ENCODE results near the gene KIAA0753. TPM values are rescaled to one million over a fixed set of nuclear protein-coding genes. Genes with fewer than 3 reads are reported as not detected.

Gene KIAA0753
- total and polyA plus RNA-seq, 9 of the 15 experiments (the other 6 are each of a cell fraction or from before 2014, with no cell fraction given): 2.0 to 9.0 (median 6.9) TPM

GRCh38 chr17:6574687-6575595 lies 65.6 kb downstream of the KIAA0753 start (continued):
- no peak for TF ChIP-seq TCF15 (CRISPR knock-in tag; IDR thresholded peaks at IDR 0.05)
- TF ChIP-seq JUN (IDR thresholded peaks at IDR 0.05; ENCODE audit: borderline replicate concordance, low read depth, low read length): no peak
- no peak for TF ChIP-seq JUN (CRISPR knock-in tag; IDR thresholded peaks at IDR 0.05; ENCODE audit: borderline replicate concordance)
- no peak for TF ChIP-seq ZNF512 (tag; IDR thresholded peaks at IDR 0.05)
- peak; percentile 63 for TF ChIP-seq NFIC (IDR thresholded peaks at IDR 0.05)
- TF ChIP-seq GABPA (tag; conservative IDR thresholded peaks at IDR 0.05; ENCODE audit: low read depth): peak; percentile 41; the same call in 1 of the 2 replicates
- TF ChIP-seq YBX1 (IDR thresholded peaks at IDR 0.05): no peak
- no peak for TF ChIP-seq MYC (IDR thresholded peaks at IDR 0.05; ENCODE audit: low read depth, low read length)
- TF ChIP-seq MYC (CRISPR knock-in tag; IDR thresholded peaks at IDR 0.05; ENCODE audit: borderline replicate concordance, low read depth): no peak
- no peak for TF ChIP-seq SMAD2 (IDR thresholded peaks at IDR 0.05; ENCODE audit: low read depth, low read length)
- TF ChIP-seq SLC30A9 (CRISPR knock-in tag; IDR thresholded peaks at IDR 0.05): no peak
- peak; percentile 59; the same call in 1 of the 2 replicates for TF ChIP-seq LEF1 (IDR thresholded peaks at IDR 0.05)
- no peak for TF ChIP-seq TCF7L2 (IDR thresholded peaks at IDR 0.05; ENCODE audit: low read depth, low read length)
- TF ChIP-seq ZBTB33 (CRISPR knock-in tag; IDR thresholded peaks at IDR 0.05): no peak
- TF ChIP-seq CBFB (CRISPR knock-in tag; IDR thresholded peaks at IDR 0.05): no peak
- no peak for TF ChIP-seq IRF9 (tag; IDR thresholded peaks at IDR 0.05)
- peak in 1 of 2 experiments; percentile 67; a peak in 2 of 4 replicates for TF ChIP-seq MLLT1 (IDR thresholded peaks at IDR 0.05)
- peak; percentile 65; the same call in 1 of the 2 replicates for TF ChIP-seq ARID1B (IDR thresholded peaks at IDR 0.05)
- no peak for TF ChIP-seq CCAR2 (IDR thresholded peaks at IDR 0.05; ENCODE audit: low read depth, low read length)
- TF ChIP-seq TCF7 (IDR thresholded peaks at IDR 0.05; ENCODE audit: borderline replicate concordance): no peak

Data from K562 (cell line).